ENCODE results near the gene RNF126.
"Not testable (repeated sequence)": the region's sequence is repeated elsewhere in the genome, so short reads cannot be mapped to it uniquely, and the experiment has no call there.

DNA sequence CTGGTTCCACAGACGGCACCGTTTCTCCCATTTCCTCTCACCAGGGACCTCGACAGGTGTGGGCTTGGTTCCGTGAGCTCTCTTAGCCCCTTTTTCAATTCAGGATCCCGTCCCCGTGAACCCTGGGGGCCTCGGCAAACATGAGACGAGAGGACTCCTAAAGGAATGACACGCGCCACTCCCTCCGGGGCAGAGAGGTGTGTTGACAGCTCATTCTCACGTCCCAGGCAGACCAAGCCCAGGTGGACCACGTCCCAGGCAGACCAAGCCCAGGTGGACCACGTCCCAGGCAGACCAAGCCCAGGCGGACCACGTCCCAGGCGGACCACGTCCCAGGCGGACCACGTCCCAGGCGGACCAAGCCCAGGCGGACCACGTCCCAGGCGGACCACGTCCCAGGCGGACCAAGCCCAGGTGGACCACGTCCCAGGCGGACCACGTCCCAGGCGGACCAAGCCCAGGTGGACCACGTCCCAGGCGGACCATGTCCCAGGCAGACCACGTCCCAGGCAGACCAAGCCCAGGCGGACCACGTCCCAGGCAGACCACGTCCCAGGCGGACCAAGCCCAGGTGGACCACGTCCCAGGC is 4.1 kb upstream of the RNF126 start:
- TF ChIP-seq, protein P1, sequence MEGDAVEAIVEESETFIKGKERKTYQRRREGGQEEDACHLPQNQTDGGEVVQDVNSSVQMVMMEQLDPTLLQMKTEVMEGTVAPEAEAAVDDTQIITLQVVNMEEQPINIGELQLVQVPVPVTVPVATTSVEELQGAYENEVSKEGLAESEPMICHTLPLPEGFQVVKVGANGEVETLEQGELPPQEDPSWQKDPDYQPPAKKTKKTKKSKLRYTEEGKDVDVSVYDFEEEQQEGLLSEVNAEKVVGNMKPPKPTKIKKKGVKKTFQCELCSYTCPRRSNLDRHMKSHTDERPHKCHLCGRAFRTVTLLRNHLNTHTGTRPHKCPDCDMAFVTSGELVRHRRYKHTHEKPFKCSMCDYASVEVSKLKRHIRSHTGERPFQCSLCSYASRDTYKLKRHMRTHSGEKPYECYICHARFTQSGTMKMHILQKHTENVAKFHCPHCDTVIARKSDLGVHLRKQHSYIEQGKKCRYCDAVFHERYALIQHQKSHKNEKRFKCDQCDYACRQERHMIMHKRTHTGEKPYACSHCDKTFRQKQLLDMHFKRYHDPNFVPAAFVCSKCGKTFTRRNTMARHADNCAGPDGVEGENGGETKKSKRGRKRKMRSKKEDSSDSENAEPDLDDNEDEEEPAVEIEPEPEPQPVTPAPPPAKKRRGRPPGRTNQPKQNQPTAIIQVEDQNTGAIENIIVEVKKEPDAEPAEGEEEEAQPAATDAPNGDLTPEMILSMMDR (IDR thresholded peaks at IDR 0.05; ENCODE audit: low read depth, low read length), result not testable (repeated sequence)
- TF ChIP-seq EZH2phosphoT487 (IDR thresholded peaks at IDR 0.05; ENCODE audit: low read depth), result not testable (repeated sequence)
